ENCODE data around the gene ZNF267.

- no peak for TF ChIP-seq ZC3H10 (CRISPR knock-in tag; IDR thresholded peaks at IDR 0.05)
- TF ChIP-seq GLIS3 (CRISPR knock-in tag; IDR thresholded peaks at IDR 0.05): no peak
- TF ChIP-seq TSHZ2 (CRISPR knock-in tag; IDR thresholded peaks at IDR 0.05): no peak
- no peak for TF ChIP-seq ARNTL (CRISPR knock-in tag; IDR thresholded peaks at IDR 0.05; ENCODE audit: borderline replicate concordance, low read depth)
- TF ChIP-seq CREB5 (CRISPR knock-in tag; IDR thresholded peaks at IDR 0.05; ENCODE audit: low read depth): no peak
- TF ChIP-seq PPARA (CRISPR knock-in tag; IDR thresholded peaks at IDR 0.05; ENCODE audit: borderline replicate concordance): no peak
- TF ChIP-seq ZFP30 (CRISPR knock-in tag; IDR thresholded peaks at IDR 0.05): no peak
- no peak for TF ChIP-seq BACH2 (CRISPR knock-in tag; IDR thresholded peaks at IDR 0.05; ENCODE audit: borderline replicate concordance)
- no peak for TF ChIP-seq RARB (CRISPR knock-in tag; IDR thresholded peaks at IDR 0.05)
- TF ChIP-seq ZFP3 (CRISPR knock-in tag; IDR thresholded peaks at IDR 0.05): no peak
- no peak for TF ChIP-seq ESRRG (CRISPR knock-in tag; IDR thresholded peaks at IDR 0.05)
- TF ChIP-seq OSR1 (CRISPR knock-in tag; IDR thresholded peaks at IDR 0.05): no peak
- TF ChIP-seq TOX (CRISPR knock-in tag; IDR thresholded peaks at IDR 0.05; ENCODE audit: borderline replicate concordance): no peak
Observed at GRCh38 chr16:31833047-31833446, 40.6 kb upstream of the ZNF267 start.
